ENCODE results near the gene CILP. TPM values are rescaled to one million over a fixed set of nuclear protein-coding genes. Genes with fewer than 3 reads are reported as not detected.
"Not testable (repeated sequence)": the region's sequence is repeated elsewhere in the genome, so short reads cannot be mapped to it uniquely, and the experiment has no call there.

The CILP gene
- total RNA-seq, 1 experiment from 2014 or later, result not detected

DNA sequence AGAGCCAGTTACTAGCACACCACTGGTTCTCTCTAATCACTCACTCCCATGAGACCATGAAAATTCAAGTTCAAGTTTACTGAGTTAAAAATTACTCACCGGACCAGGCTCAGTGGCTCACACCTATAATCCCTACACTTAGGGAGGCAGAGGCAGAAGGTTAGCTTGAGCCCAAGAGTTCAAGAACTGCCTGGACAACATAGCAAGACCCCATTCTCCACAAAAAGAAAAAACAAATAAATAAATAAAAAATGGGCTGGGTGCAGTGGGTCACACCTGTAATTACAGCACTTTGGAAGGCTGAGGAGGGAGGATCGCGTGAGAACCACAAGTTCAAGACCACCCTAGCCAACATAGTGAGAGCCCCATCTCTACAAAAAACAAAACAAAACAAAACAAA lies 21.2 kb upstream of the CILP start (continued):
- TF ChIP-seq, protein P1, sequence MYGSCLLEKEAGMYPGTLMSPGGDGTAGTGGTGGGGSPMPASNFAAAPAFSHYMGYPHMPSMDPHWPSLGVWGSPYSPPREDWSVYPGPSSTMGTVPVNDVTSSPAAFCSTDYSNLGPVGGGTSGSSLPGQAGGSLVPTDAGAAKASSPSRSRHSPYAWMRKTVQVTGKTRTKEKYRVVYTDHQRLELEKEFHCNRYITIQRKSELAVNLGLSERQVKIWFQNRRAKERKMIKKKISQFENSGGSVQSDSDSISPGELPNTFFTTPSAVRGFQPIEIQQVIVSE (CRISPR knock-in tag; IDR thresholded peaks at IDR 0.05; ENCODE audit: borderline replicate concordance), result no peak

DNA sequence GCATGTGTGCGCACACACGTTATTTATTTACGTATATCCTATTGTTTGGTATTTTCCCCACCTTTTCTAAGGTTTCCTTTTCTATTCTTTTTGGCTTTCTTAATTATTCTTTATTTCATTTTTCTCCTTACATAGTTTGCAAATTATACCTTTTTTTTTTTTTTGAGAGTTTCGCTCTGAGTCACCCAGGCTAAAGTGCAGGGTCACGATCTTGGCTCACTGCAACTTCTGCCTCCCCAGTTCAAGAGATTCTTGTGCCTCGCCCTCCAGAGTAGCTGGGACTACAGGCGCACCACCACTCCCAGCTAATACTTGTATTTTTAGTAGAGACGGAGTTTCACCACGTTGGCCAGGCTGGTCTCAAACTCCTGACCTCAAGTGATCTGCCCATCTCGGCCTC lies 20.0 kb upstream of the CILP start:
- no peak overlapping the region for H3K27ac Mint-ChIP-seq
- H3K36me3 Mint-ChIP-seq, result no peaks in the 10 kb centered on the region
- DNase-seq (ENCODE audit: low spot score), result no peak
- no peak for ATAC-seq
- no peaks in the 10 kb centered on the region for H3K9me3 Mint-ChIP-seq
- TF ChIP-seq, protein P2, sequence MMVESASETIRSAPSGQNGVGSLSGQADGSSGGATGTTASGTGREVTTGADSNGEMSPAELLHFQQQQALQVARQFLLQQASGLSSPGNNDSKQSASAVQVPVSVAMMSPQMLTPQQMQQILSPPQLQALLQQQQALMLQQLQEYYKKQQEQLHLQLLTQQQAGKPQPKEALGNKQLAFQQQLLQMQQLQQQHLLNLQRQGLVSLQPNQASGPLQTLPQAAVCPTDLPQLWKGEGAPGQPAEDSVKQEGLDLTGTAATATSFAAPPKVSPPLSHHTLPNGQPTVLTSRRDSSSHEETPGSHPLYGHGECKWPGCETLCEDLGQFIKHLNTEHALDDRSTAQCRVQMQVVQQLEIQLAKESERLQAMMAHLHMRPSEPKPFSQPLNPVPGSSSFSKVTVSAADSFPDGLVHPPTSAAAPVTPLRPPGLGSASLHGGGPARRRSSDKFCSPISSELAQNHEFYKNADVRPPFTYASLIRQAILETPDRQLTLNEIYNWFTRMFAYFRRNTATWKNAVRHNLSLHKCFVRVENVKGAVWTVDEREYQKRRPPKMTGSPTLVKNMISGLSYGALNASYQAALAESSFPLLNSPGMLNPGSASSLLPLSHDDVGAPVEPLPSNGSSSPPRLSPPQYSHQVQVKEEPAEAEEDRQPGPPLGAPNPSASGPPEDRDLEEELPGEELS (CRISPR knock-in tag; IDR thresholded peaks at IDR 0.05), result no peak
- TF ChIP-seq, protein P3, sequence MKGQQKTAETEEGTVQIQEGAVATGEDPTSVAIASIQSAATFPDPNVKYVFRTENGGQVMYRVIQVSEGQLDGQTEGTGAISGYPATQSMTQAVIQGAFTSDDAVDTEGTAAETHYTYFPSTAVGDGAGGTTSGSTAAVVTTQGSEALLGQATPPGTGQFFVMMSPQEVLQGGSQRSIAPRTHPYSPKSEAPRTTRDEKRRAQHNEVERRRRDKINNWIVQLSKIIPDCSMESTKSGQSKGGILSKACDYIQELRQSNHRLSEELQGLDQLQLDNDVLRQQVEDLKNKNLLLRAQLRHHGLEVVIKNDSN (CRISPR knock-in tag; IDR thresholded peaks at IDR 0.05), result no peak
- TF ChIP-seq ATF1 (CRISPR knock-in tag; IDR thresholded peaks at IDR 0.05) (no peak), ZNF232 (CRISPR knock-in tag; IDR thresholded peaks at IDR 0.05) (no peak), SMAD4 (CRISPR knock-in tag; IDR thresholded peaks at IDR 0.05) (no peak), NFYB (CRISPR knock-in tag; conservative IDR thresholded peaks at IDR 0.05; ENCODE audit: low read depth) (no peak), RORB (CRISPR knock-in tag; IDR thresholded peaks at IDR 0.05) (no peak), ZNF138 (CRISPR knock-in tag; conservative IDR thresholded peaks at IDR 0.05) (no peak), FOXK1 (CRISPR knock-in tag; IDR thresholded peaks at IDR 0.05) (no peak), CREB1 (CRISPR knock-in tag; IDR thresholded peaks at IDR 0.05) (no peak), NR3C1 (CRISPR knock-in tag; conservative IDR thresholded peaks at IDR 0.05; ENCODE audit: low read depth) (no peak), OVOL2 (CRISPR knock-in tag; IDR thresholded peaks at IDR 0.05; ENCODE audit: borderline replicate concordance) (no peak)
- TF ChIP-seq, protein P4, sequence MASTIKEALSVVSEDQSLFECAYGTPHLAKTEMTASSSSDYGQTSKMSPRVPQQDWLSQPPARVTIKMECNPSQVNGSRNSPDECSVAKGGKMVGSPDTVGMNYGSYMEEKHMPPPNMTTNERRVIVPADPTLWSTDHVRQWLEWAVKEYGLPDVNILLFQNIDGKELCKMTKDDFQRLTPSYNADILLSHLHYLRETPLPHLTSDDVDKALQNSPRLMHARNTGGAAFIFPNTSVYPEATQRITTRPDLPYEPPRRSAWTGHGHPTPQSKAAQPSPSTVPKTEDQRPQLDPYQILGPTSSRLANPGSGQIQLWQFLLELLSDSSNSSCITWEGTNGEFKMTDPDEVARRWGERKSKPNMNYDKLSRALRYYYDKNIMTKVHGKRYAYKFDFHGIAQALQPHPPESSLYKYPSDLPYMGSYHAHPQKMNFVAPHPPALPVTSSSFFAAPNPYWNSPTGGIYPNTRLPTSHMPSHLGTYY (CRISPR knock-in tag; IDR thresholded peaks at IDR 0.05), result no peak
- TF ChIP-seq, protein P5, sequence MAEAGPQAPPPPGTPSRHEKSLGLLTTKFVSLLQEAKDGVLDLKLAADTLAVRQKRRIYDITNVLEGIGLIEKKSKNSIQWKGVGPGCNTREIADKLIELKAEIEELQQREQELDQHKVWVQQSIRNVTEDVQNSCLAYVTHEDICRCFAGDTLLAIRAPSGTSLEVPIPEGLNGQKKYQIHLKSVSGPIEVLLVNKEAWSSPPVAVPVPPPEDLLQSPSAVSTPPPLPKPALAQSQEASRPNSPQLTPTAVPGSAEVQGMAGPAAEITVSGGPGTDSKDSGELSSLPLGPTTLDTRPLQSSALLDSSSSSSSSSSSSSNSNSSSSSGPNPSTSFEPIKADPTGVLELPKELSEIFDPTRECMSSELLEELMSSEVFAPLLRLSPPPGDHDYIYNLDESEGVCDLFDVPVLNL (CRISPR knock-in tag; IDR thresholded peaks at IDR 0.05; ENCODE audit: borderline replicate concordance, low read depth), result no peak
- TF ChIP-seq, protein P6, sequence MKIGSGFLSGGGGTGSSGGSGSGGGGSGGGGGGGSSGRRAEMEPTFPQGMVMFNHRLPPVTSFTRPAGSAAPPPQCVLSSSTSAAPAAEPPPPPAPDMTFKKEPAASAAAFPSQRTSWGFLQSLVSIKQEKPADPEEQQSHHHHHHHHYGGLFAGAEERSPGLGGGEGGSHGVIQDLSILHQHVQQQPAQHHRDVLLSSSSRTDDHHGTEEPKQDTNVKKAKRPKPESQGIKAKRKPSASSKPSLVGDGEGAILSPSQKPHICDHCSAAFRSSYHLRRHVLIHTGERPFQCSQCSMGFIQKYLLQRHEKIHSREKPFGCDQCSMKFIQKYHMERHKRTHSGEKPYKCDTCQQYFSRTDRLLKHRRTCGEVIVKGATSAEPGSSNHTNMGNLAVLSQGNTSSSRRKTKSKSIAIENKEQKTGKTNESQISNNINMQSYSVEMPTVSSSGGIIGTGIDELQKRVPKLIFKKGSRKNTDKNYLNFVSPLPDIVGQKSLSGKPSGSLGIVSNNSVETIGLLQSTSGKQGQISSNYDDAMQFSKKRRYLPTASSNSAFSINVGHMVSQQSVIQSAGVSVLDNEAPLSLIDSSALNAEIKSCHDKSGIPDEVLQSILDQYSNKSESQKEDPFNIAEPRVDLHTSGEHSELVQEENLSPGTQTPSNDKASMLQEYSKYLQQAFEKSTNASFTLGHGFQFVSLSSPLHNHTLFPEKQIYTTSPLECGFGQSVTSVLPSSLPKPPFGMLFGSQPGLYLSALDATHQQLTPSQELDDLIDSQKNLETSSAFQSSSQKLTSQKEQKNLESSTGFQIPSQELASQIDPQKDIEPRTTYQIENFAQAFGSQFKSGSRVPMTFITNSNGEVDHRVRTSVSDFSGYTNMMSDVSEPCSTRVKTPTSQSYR (CRISPR knock-in tag; IDR thresholded peaks at IDR 0.05), result no peak
- TF ChIP-seq, protein P7, sequence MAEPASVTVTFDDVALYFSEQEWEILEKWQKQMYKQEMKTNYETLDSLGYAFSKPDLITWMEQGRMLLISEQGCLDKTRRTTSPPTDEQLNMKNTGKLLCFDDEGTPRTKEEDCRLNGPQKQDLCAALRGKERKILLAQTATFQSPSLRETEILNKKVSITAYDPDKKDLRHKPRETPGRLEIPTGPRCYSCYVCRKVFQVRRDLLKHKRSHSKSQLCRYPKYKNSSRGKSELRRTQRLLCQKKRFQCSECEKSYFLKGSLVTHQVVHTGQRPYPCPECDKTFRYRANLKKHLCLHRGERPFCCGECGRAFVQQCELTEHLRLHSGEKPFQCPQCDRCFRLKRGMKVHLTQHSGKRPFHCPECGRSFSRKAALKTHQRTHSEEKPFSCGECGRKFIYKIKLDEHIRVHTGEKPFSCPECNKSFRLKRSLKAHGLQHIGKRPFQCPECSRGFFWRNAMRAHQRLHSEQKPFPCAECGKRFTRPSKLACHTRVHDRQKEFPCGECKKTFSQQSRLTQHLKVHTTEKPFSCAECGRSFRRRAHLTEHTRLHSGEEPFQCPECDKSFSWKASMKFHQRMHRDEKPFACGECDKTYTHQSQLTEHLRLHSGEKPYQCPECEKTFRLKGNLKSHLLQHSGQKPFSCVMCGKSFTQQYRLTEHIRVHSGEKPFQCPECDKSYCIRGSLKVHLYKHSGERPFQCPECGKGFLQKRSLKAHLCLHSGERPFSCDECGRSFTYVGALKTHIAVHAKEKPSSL (CRISPR knock-in tag; conservative IDR thresholded peaks at IDR 0.05), result no peak
- no peaks in the 10 kb centered on the region; the same call in 1 of the 2 replicates for H3K27me3 Mint-ChIP-seq (ENCODE audit: low read depth)
- ChIA-PET POLR2A (no interaction called here), CTCF (no interaction called here)
- H3K4me1 Mint-ChIP-seq, result peaks cover 5% of the 10 kb centered on the region
- H3K4me3 Mint-ChIP-seq, result no peak overlapping the region

DNA sequence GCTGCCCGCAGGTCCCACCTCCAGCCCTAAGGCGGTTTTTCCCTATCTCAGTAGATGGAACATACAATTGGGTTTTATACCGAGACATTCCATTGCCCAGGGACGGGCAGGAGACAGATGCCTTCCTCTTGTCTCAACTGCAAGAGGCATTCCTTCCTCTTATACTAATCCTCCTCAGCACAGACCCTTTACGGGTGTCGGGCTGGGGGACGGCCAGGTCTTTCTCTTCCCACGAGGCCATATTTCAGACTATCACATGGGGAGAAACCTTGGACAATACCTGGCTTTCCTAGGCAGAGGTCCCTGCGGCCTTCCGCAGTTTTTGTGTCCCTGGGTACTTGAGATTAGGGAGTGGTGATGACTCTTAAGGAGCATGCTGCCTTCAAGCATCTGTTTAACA lies 15.6 kb upstream of the CILP start:
- H3K4me3 Mint-ChIP-seq; DNase-seq (ENCODE audit: low spot score); H3K27me3 Mint-ChIP-seq (ENCODE audit: low read depth); H3K36me3 Mint-ChIP-seq; H3K27ac Mint-ChIP-seq; H3K9me3 Mint-ChIP-seq; CTCF ChIA-PET; POLR2A ChIA-PET; ATAC-seq; H3K4me1 Mint-ChIP-seq: not testable (repeated sequence)

Measured in WTC11 (cell line).